GM12873 (cell line): ENCODE measurements around the gene COL4A2.

Source experiments
- TF ChIP-seq, protein P1 (sequence below): IDR thresholded peaks from 2 replicates; pipeline ENCODE4 v1.5.1; 2012; ENCODE audit warnings: low read depth, mild to moderate bottlenecking, moderate library complexity, low read length, control low read depth; ENCODE audit not compliant: insufficient read depth; ENCODE audit errors: missing control alignments

COL4A2 gene

GRCh38 chr13:110519046-110519445, 212.0 kb downstream of the COL4A2 start:
- TF ChIP-seq, protein P1, sequence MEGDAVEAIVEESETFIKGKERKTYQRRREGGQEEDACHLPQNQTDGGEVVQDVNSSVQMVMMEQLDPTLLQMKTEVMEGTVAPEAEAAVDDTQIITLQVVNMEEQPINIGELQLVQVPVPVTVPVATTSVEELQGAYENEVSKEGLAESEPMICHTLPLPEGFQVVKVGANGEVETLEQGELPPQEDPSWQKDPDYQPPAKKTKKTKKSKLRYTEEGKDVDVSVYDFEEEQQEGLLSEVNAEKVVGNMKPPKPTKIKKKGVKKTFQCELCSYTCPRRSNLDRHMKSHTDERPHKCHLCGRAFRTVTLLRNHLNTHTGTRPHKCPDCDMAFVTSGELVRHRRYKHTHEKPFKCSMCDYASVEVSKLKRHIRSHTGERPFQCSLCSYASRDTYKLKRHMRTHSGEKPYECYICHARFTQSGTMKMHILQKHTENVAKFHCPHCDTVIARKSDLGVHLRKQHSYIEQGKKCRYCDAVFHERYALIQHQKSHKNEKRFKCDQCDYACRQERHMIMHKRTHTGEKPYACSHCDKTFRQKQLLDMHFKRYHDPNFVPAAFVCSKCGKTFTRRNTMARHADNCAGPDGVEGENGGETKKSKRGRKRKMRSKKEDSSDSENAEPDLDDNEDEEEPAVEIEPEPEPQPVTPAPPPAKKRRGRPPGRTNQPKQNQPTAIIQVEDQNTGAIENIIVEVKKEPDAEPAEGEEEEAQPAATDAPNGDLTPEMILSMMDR: no peak

GRCh38 chr13:110519506-110519905, 212.4 kb downstream of the COL4A2 start:
- TF ChIP-seq, protein P1: no peak

- TF ChIP-seq, protein P1: no peak
Observed at GRCh38 chr13:110520431-110521295, 213.6 kb downstream of the COL4A2 start.

GRCh38 chr13:110521296-110521680, 214.2 kb downstream of the COL4A2 start:
- TF ChIP-seq, protein P1: no peak

- TF ChIP-seq, protein P1: no peak
Observed at GRCh38 chr13:110521946-110522345, 214.9 kb downstream of the COL4A2 start.

- TF ChIP-seq, protein P1: no peak
Observed at GRCh38 chr13:110522721-110523120, 215.6 kb downstream of the COL4A2 start.

DNA sequence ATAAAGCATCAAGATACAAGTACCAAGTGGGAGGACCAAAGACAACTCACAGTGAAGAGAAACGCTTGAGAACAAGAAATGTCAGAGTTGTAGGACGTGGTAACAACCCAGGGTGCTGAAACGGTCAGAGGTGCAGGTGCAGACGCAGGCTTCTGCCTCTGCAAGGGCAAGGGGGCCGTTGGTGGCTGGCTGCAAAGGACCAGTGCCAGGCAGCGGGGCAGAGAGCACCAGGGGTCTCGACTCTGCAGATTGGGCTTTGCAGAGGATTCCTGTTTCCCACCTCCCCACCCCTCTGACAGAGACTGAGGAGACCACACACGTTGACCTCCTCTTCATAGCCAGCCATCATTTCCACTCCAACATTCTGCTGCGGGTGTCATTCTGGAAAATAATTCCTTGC, 216.1 kb downstream of the COL4A2 start:
- TF ChIP-seq, protein P1: no peak
